ENCODE data around the gene SLC25A10. TPM values are rescaled to one million over a fixed set of nuclear protein-coding genes. Genes with fewer than 3 reads are reported as not detected.

SLC25A10 gene
- total and polyA plus RNA-seq, 10 of the 15 experiments (the other 5 are each of a cell fraction or from before 2014, with no cell fraction given), result 0.11 to 72.7 (median 22.3) TPM

DNA sequence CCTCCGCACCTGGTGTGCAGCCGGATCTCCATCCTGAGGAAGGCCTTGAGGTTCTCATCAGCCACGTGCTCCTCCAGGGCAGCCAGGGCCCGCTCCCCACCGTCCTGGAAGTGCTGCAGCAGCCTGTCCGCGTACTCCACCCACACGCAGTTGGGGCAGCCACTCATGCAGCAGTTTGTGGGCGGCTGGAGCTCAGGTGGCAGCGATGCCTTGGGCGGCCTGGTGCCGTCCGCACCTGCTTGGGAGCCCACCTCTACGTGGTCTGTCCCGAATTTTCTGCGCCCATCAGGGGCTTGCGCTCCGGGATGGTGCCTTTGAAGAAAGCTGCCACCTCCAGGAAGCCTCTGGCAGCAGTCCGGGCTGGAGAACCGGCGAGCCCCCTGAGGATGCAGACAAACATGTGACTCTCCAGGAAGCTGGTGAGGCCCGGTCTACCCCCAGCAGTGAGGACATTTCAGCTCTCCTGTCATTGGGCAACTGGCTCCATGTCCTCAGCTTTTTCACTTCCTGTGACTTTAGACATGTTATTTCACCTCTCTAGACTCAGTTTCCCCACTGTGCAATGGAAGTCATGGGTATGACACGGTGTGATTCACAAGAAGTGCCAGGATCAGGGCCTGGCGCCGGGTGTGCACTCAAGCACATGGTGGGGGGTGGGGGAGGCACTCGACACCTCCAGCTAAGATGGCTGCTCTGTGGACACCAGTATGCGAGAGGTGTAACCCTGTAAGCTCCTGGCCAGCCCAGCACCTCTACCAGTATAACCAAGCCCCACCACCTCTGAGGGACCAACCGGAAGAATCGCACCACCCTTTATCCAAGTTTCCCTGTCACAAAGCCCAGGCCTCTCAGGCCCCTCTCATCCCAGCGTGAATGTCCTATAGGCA lies 46.6 kb upstream of the SLC25A10 start (continued):
- TF ChIP-seq BMI1 (IDR thresholded peaks at IDR 0.05; ENCODE audit: borderline replicate concordance) (no peak), RAD51 (IDR thresholded peaks at IDR 0.05) (no peak), ZNF592 (IDR thresholded peaks at IDR 0.05) (no peak), BCL11A (IDR thresholded peaks at IDR 0.05; ENCODE audit: low read depth, low read length) (no peak), POLR2A (IDR thresholded peaks at IDR 0.05; ENCODE audit: low read depth, low read length) (peak; percentile 21), ETV6 (conservative IDR thresholded peaks at IDR 0.05 in 1 of 2, IDR thresholded peaks at IDR 0.05 in 1 of 2; ENCODE audit: borderline replicate concordance in 1 of 2, low read depth in 1 of 2) (no peak), RUNX3 (IDR thresholded peaks at IDR 0.05; ENCODE audit: low read length) (no peak), KDM1A (IDR thresholded peaks at IDR 0.05; ENCODE audit: borderline replicate concordance) (no peak), NFYB (IDR thresholded peaks at IDR 0.05; ENCODE audit: insufficient read depth, low read depth, low read length) (peak; percentile 35; the same call in 1 of the 2 replicates), SIX5 (IDR thresholded peaks at IDR 0.05; ENCODE audit: low read depth, low read length, severe bottlenecking) (no peak), JUND (IDR thresholded peaks at IDR 0.05; ENCODE audit: low read depth, low read length) (no peak), GATAD2B (conservative IDR thresholded peaks at IDR 0.05; ENCODE audit: low read depth) (no peak), YY1 (IDR thresholded peaks at IDR 0.05; ENCODE audit: low read depth, low read length) (peak; percentile 95), ZNF24 (IDR thresholded peaks at IDR 0.05) (no peak), JUNB (IDR thresholded peaks at IDR 0.05) (no peak), SMAD5 (IDR thresholded peaks at IDR 0.05; ENCODE audit: low read depth) (no peak; the same call in 1 of the 2 replicates), CREM (IDR thresholded peaks at IDR 0.05; ENCODE audit: low read depth) (peak; percentile 35; the same call in 1 of the 2 replicates), SIN3A (IDR thresholded peaks at IDR 0.05; ENCODE audit: low read depth, low read length) (no peak), SUZ12 (IDR thresholded peaks at IDR 0.05; ENCODE audit: unreplicated experiment) (no peak), ZNF217 (IDR thresholded peaks at IDR 0.05) (no peak), SUPT20H (IDR thresholded peaks at IDR 0.05; ENCODE audit: borderline replicate concordance, control insufficient read depth, low read depth, low read length) (no peak), LARP7 (IDR thresholded peaks at IDR 0.05) (no peak), CEBPB (IDR thresholded peaks at IDR 0.05; ENCODE audit: borderline replicate concordance in 1 of 2, low read depth in 2 of 2, low read length in 2 of 2) (no peak), YBX1 (IDR thresholded peaks at IDR 0.05) (no peak)
- TF ChIP-seq, protein P1, sequence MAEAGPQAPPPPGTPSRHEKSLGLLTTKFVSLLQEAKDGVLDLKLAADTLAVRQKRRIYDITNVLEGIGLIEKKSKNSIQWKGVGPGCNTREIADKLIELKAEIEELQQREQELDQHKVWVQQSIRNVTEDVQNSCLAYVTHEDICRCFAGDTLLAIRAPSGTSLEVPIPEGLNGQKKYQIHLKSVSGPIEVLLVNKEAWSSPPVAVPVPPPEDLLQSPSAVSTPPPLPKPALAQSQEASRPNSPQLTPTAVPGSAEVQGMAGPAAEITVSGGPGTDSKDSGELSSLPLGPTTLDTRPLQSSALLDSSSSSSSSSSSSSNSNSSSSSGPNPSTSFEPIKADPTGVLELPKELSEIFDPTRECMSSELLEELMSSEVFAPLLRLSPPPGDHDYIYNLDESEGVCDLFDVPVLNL (IDR thresholded peaks at IDR 0.05; ENCODE audit: low read depth, low read length), result no peak
- TF ChIP-seq, protein P2, sequence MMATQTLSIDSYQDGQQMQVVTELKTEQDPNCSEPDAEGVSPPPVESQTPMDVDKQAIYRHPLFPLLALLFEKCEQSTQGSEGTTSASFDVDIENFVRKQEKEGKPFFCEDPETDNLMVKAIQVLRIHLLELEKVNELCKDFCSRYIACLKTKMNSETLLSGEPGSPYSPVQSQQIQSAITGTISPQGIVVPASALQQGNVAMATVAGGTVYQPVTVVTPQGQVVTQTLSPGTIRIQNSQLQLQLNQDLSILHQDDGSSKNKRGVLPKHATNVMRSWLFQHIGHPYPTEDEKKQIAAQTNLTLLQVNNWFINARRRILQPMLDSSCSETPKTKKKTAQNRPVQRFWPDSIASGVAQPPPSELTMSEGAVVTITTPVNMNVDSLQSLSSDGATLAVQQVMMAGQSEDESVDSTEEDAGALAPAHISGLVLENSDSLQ (IDR thresholded peaks at IDR 0.05), result no peak

All from GM12878 (cell line).